Thyroid gland (tissue), 4 donors: ENCODE data around the gene LARP6.

ENCODE experiments used
- POLR2A ChIP-seq, 2 donors: fragments of 450-650 bp; IDR thresholded peaks; one replicate each; pipeline ENCODE4 v1.6.1; 2017; ENCODE audit warnings: antibody characterized with exemption in 2 of 2, mild to moderate bottlenecking in 2 of 2, moderate library complexity in 1 of 2
- TF ChIP-seq, protein P1 (sequence below), 6 experiments: fragments of 200-600 bp in 3 of 6; fragments of 450-650 bp in 3 of 6; sonication (generic) in 3 of 6; IDR thresholded peaks; one replicate each; pipeline ENCODE4 v1.5.1; 2016 to 2019; ENCODE audit warnings: antibody characterized with exemption in 6 of 6, mild to moderate bottlenecking in 2 of 6, inconsistent platforms in 1 of 6, moderate library complexity in 1 of 6

DNA sequence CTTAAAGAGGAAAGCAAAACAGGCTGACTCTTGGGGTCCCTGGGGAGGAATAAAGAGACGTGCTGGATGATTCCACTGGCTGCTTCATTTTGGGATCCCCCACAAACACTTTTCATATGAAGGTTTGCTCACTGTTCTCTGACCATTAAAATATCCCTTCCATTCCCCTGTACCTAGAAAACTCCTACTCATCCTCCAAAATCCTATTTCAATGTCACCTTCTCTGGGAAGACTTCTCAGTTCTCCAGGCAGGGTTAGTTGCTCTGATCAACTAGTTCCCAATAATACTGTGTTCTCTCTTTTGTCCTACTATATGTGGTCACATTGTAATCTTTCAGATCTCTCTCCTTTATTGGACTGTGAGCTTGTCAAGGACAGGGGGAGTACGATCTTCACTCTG is 19.0 kb downstream of the LARP6 start:
- TF ChIP-seq POLR2A (IDR thresholded peaks at IDR 0.05), result no peak
- TF ChIP-seq, protein P1, sequence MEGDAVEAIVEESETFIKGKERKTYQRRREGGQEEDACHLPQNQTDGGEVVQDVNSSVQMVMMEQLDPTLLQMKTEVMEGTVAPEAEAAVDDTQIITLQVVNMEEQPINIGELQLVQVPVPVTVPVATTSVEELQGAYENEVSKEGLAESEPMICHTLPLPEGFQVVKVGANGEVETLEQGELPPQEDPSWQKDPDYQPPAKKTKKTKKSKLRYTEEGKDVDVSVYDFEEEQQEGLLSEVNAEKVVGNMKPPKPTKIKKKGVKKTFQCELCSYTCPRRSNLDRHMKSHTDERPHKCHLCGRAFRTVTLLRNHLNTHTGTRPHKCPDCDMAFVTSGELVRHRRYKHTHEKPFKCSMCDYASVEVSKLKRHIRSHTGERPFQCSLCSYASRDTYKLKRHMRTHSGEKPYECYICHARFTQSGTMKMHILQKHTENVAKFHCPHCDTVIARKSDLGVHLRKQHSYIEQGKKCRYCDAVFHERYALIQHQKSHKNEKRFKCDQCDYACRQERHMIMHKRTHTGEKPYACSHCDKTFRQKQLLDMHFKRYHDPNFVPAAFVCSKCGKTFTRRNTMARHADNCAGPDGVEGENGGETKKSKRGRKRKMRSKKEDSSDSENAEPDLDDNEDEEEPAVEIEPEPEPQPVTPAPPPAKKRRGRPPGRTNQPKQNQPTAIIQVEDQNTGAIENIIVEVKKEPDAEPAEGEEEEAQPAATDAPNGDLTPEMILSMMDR (IDR thresholded peaks at IDR 0.05), result no peak
